Smooth muscle cell of the brain vasculature (primary cell): ENCODE results near the gene TINAGL1.

Experiments
- DNase-seq: peaks from one replicate; pipeline ENCODE4 v3.0.0-alpha.2; 2012; ENCODE audit warnings: low read depth, low spot score

TINAGL1 gene, protein sequence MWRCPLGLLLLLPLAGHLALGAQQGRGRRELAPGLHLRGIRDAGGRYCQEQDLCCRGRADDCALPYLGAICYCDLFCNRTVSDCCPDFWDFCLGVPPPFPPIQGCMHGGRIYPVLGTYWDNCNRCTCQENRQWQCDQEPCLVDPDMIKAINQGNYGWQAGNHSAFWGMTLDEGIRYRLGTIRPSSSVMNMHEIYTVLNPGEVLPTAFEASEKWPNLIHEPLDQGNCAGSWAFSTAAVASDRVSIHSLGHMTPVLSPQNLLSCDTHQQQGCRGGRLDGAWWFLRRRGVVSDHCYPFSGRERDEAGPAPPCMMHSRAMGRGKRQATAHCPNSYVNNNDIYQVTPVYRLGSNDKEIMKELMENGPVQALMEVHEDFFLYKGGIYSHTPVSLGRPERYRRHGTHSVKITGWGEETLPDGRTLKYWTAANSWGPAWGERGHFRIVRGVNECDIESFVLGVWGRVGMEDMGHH

DNA sequence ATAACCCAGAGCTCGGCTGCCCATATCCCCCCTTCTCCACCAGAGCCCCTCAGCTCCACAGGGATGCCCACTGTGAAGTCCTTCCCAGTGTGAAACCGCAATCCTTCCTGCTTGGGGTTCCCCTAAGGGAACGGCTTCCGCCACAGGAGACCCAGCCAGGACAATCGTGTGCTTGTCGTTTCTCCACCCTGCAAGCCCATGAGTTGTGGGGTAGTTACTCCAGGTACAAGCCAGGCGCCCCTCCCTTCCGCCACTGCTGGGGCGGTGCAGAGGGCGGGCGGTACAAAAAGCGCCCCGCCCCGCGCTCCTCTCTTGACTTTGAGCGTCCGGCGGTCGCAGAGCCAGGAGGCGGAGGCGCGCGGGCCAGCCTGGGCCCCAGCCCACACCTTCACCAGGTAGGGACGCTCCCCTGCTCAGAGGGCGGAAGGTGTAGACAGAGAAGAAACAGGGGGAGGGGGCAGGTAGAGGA is at the start of gene TINAGL1:
Gene TINAGL1, plus strand, starts transcription at position 315 of the 469 bp plus-strand sequence. CDS start 634 bp downstream, outside the sequence.
- no peak for DNase-seq

DNA sequence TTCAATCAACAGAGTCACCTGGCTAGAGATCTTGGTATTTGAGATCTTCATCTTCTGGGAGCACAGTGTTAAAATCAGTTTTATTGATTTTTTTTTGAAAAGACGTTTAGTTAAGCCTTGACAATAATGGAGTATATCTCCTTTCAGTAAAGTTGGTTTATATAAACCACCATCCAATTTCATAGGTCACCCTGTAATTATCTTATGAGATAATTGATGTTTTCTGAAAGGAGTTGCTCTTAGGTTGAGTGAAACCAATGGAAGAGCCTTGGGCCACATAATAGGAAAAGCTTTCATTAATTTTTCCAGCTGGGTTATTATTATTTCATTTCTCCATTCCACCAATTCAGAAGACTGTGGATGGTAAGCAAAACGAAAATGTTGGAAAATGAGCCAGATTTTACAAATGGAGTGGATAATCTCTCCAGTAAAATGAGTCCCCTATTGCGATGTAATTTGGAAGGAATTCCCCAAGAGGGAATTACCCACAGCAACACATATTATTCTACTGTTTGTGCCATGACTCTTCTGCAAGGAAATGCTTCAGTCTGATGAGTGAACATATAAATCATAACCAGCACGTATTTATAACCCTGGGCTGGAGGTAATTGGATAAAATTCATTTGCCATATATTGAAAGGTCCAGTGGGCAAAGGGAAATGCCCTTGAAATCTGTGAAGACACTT is 46.2 kb upstream of the TINAGL1 start:
- no peak for DNase-seq

DNA sequence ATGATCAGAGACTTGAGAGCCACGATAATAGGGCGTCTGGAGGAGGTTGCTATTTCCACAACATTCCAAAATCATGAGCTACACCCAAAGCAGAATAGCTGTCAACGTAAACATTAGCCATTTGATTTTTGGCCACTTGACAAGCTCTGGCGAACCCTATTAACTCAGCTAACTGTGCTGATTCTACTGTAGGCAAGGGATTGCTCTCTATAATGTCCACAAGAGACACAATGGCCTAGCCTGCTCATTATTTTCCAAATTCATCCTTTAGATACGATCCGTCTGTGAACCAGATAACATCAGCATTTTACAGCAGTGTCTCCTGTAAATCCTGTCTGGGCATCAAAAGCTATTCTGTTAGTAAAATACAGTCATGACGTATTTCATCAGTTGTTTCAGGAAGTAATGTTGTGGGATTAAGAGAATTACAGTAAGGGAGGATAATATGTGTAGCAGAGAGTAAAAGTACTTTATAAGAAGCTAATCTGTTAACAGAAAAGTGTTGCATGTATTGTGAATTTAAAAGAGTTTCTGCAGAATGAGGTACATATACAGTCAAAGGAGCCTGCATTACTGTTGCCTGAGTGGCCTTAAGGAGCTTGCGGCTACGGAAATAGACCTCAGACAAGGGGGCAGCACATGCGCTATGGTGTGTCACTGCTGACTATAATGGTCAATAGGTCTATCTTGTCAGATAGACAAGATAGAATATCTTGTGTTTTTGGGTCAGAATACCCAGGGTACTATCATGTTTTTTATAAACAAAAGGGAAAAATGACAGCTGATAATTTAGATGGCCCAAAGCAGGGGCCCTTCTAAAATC is 44.9 kb upstream of the TINAGL1 start:
- no peak for DNase-seq

DNA sequence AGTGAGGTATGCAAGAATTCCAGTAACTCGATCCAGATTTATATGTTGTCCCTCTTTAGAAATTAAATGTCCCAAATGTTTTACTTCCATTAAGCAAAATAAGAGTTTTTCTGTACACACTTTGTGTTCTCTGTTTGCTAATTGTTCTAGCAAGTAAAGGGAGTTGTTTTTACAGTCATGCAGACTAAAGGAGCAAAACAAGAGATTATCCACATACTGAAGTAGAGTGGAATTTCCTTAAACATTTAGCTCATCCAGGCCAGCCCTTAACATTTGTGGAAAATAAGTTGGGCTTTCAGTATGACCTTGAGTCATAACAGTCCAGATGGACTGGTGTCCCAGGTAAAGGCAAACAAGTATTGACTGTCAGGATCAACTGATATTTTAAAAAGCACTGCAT is 44.1 kb upstream of the TINAGL1 start:
- DNase-seq: no peak

DNA sequence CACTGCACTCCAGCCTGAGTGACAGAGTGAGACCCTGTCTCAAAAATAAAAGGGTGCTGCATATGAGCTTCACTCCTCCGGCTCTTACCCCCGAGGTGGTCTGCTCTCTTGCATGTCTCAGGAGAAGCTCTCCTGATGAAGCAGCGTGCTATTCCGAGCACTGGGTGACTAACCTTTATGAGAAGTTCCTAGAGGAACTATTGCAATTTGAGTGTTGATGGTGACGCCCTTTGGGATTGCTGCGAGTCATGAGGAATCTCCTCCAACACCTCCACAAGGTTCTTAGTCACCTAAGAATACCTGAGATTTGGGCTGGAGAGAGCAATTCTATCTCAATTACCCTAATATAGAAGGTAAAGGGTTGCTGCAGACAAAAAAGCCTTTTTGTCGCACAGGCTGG is 40.8 kb upstream of the TINAGL1 start:
- DNase-seq: no peak

DNA sequence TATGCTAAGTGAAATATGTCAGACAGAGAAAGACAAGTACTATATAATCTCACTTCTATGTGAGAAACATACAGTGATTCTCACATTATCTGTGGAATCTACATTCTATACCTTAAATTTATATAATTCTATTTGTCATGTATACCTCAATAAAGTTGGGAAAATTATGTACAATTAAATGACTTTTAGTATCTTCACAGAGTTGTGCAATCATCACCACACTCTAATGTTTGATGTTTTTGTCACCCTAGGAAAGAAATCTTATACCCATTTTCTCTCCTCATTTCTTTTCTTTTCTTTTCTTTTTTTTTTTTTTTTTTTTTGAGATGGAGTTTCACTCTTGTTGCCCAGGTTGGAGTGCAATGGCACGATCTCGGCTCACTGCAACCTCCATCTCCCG is 37.0 kb upstream of the TINAGL1 start:
- no peak for DNase-seq

DNA sequence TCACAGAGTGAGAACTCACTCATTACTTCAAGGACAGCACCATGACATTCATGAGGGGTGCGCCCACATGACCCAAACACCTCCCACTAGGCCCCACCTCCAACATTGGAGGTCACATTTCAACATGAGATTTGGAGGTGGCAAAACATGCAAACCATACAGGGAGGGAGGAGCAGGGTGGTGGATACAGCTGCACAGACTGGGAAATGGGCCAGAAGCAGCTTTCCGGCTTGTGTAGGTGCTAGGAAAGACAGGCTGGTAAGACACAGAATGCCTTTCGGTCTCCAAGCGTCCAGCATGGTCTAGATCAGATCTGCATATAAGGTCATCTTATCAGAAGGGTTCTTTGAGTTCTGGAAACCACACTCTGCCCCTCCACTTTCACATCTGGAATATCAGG is 35.1 kb upstream of the TINAGL1 start:
- DNase-seq: no peak

DNA sequence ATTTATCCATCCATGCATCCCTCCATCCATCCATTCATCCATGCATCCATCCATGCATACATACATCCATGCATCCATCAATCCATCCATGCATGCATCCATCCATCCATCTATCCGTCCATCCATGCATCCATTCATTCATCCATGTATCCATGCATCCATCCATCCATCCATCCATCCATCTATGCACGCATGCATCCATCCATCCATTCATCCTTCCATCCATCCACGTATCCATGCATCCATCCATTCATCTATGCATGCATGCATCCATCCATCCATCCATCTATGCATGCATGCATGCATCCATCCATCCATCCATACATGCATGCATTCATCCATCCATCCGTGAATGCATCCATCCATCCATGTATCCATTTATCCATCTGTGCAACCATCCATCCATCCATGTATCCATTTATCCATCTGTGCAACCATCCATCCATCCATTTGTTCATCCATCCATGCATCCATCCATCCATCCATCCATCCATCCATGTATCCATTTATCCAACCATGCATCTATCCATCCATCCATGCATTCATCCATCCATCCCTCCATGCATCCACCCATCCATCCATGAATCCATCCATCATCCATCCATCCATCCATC is 30.3 kb upstream of the TINAGL1 start:
- DNase-seq: no peak

DNA sequence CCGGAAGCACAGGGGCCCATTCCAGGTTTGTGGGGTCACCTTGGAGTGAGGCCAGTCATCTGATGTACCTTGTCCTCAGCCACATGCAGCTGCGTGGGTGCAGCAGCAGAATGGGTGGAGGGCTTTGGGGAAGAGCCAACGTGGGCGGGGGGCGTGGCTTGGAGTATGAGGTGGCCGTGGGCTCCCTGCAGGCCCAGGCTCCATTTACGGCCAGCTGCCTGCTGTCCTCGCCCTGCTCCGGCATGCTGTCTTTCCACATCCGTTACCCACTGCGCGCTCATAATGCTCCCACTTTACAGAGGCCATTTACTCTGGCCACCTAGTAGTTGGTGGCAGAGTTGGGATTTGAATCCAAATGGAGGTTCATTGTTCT is 27.8 kb upstream of the TINAGL1 start:
- DNase-seq: no peak

DNA sequence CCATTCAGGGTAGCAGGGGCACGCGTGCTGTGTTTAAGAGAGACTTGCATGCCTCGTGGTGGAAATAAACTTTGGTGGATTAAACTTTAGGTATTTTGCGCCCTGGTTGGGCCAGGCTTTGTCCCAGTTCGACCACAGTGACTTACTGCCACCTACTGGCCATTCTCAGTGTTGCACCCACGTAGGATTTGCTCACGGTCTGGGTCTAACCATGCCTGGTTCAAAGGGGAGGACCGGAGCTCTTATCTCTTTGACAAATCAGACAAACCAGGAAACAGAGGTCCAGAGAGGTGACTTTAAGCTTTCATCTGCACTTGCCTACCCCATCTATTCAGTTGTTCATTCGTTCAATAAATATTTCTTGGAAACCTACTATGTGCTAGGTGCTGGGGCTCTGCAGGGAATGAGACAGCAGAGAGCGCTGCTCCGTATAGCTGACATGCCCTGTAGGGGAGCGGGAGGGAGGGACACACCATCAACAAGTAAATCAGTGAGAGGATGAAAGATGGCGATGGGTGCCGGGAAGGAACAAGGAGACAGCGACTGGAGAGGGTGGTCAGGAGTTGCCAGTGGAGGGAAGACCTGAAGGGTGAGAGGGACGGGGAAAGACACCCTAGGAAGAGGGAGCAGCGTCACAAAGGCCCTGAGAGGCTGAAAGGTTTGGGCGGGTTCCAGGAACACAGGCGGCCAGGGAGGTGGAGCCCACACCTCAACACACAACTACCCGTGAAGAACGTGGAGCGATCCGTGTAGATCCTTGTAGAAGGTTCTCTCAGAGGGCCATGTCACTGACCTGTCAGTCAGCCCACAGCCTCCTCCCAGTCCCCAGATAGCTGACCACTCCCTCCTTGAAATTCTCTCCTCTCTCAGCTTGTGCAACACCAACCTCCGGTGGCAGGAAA is 27.2 kb upstream of the TINAGL1 start:
- DNase-seq: peak; percentile 63

DNA sequence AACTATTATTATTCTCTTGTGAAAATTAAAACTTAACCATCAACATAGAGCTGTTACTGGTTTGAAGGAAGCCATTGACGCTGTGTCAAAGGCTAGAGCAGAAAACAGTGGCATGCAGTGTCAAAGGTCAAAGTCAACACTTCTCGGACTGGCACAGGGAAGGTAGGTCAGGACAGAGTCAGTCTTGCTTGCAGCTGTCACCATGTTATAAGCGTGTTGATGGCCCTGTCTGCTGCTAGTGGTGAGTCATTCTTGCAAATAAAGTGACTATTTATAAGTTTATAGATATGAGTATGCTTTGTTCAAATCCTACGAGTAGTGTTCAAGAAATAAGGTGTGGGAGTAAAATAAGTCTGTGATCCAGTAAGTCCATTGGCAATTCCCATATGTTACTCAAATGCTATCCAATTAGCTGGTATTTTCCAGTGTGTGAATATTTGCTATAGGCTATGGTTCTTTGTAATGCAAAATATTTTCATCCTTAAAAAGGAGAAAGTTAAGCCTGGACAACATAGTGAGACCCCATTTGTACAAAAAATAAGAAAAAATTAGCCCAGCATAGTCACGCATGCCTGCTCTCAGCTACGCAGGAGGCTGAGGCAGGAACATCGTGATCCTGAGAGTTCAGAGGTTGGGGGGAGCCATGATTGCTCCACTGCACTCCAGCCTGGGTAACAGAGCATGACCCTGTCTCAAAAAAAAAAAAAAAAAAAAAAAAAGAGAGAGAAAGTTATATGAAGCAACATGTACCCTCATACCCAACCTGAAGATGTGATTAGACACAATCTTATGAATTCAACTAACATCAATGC is 26.3 kb upstream of the TINAGL1 start:
- no peak for DNase-seq

DNA sequence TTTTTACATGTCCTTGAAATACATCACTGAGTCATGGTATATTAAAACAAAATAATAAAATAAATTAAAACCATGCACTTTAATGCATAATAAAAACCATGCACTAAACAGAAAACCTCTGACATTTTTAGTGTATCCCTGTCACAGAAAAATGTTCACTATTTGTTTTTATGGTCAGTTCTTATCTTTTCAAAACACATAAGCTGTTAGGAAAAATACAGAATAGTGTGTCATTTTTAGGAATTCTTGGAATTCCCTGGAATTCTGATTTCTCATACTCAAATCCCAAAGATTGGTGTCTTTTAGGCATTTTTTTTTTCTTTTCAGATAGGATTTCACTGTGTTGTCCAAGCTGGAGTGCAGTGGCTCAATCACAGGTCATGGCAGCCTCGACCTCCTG is 25.1 kb upstream of the TINAGL1 start:
- DNase-seq: no peak

DNA sequence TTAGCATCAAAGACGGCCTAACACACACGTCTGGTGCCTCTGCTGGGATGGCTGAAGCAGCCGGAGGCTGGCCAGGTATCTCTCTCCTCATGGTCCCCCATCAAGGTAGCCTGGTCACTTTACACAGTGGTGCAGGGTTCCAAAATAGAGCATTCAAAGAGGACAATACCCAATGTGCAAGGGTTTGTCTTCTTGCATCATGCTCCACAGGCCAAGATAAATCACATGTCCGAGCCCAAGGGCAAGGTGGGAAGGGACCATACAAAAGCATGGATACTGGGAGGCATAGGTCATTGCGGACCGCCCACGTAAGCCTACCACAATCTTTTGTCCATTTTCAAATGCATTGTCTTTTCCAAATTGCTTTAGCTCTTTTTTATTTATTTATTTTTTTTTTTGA is 23.8 kb upstream of the TINAGL1 start:
- no peak for DNase-seq

DNA sequence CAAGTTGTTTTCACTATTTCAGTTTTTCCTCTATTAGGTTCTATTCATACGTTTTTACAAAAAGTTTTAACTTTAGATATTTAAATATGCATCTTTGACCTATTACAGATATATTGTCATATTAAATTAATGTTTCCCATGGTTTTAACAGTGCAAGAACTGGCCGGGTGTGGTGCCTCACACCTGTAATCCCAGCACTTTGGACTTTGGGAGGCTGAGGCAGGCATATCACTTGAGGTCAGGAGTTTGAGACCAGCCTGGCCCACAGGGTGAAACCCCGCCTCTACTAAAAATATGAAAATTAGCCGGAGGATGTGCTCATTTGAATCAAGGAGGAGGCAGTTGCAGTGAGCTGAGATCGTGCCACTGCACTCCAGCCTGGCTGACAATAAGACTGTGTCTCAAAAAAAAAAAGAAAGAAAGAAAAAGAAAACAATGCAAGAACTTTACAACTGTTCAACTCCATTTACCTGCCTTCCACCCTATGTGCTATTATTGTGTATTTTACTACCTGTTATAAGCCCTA is 19.8 kb upstream of the TINAGL1 start:
- no peak for DNase-seq

DNA sequence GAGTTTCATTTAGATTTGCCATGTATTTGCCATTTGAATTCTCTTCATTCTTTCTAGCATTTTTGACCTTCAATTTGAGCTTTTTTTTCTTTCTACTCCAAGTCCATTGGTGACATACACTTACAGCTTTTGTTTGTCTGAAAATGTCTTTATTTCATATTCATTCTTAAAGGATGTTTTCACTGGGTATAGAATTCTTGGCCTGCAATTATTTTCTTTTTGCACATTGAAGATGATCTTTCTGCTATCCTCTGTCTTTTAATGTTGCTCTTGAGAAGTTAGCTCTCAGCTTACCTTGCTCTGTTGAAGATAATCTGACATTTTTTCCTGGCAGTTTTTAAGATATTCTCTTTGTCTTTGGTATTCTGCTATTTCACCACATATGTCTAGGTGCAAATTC is 16.6 kb upstream of the TINAGL1 start:
- no peak for DNase-seq

DNA sequence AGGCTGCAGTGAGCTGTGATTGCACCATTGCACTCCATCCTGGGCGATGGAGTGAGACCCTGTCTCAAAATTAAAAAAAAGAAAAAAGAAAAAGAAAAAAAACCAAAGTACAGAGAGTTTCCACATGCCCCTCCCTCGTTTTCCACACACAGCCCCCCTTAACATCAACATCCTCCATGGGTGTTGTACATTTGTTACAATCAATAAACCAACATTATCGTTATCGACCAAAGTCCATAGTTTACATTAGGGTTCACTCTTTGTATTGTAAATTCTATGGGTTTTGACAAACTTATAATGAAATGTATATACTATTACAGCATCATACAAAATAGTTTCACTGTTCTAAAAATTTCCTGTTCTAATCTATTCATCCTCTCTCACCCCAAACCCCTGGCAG is 15.9 kb upstream of the TINAGL1 start:
- no peak for DNase-seq

DNA sequence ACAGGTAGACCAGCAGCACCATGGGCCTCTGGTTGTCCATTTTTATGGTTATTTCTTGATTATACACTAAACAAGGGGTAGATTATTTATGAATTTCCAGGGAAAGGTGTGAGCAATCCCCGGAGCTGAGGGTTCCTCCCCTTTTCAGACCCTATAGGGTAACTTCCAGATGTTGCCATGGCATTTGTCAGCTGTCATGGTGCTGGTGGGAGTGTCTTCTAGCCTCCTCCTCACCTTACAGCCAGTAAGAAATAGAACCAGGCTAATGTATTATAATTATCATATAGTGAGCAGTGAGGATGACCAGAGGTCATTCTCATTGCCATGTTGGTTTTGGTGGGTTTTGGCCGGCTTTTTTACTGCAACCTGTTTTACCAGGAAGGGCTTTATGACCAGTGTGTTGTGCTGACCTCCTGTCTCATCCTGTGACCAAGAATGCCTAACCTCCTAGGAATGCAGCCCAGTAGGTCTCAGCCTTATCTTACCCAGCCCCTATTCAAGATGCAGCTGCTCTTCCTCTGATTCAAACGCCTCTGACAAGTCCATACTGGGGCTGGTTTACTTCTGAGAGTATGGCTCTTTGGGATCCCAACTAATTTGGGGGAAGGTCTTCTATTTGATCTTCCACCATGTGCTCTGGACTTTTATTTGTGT is 13.5 kb upstream of the TINAGL1 start:
- DNase-seq: no peak

DNA sequence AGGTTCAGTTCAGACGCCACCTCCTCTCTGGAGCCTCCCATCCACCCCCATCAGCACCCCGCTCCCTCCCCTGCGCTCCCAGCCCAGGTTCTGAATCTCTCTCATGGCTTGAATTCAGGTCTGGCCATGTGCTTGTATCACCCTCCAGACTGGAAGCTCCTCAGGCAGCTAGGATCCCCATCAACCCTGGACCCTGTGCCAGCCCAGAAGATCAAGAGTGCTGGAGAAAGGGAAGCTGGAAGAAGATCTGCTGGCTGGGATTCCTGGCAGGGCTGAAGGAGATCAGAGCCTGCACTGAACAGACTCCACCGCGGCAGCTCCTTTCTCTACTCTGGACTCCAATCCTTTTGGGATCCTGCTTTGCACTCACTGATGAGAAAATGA is 11.7 kb upstream of the TINAGL1 start:
- DNase-seq: no peak

DNA sequence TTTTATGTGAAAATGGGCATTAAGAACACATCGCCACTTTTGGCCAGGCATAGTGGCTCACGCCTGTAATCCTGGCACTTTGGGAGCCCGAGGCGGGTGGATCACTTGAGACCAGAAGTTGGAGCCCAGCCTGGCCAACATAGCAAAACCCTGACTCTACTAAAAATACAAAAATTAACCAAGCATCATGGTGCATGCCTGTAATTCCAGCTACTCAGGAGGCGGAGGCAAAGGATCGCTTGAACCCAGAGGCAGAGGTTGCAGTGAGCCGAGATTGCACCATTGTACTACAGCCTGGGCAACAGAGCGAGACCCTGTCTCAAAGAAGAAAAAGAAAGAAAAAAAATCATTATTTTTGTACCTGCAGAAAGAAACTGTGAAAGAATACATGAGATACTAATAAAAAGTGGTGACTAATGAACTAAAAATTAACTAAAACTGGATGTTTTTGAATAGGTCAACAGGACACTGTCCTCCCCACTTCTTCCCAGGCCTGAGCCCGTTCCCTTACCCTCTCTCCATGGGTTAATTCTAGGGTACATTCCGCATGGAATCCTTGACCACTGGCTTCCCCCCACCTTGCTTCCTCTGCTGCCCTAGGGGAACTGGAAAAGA is 8.3 kb upstream of the TINAGL1 start:
- DNase-seq: no peak
